Endothelial cell of hepatic sinusoid (primary cell): ENCODE measurements around the gene KSR1.

Source experiments
- in situ Hi-C: cut with HindIII; loops from 2 replicates; pipeline ENCODE4 v1.10.0; 2017; ENCODE audit warnings: low sequenced_read_pairs

KSR1 gene

GRCh38 chr17:27565874-27566670 is 109.8 kb downstream of the KSR1 start:
- in situ Hi-C loops, result no loop called here

DNA sequence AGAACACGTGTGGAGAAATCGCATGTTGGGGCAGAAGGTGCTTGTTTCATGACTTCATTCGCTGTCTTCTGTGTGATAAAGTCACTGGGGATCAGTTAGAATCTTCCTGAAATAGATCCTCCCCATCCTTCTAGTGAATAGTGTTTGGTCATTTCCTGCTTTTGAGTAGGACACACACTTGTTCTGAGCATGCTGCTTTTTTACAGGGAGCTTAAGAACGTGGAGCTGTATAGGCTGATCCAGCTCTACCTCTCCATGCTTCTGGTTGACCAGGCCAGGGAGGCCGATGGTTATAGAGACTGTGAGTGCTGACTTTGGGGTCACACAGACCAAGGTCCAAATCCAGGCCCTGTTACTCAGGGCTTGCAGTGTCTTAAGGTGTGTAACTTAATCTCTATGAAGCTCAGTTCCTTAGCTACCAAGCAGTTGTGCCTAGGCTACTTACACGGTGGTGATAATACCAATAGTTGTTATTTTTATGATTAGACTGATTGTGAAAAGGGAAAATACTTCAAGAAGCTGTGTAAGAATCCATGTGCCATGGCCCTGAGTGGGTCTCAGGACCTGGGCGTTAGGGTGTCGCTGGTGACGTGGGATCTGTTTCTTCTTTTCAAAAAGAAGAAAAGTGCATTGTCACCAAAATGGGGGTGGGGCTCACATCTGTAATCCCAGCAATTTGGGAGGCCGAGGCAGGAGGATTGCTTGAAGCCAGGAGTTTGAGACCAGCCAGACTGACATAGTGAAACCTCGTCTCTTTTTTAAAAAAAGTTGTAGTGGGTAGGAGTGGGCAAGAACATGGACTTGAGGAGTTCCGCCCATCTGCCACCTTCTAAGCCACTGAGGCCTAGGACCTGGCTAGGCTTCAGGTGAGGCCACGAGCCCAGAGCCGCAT is 110.7 kb downstream of the KSR1 start:
- in situ Hi-C loops, result no loop called here

DNA sequence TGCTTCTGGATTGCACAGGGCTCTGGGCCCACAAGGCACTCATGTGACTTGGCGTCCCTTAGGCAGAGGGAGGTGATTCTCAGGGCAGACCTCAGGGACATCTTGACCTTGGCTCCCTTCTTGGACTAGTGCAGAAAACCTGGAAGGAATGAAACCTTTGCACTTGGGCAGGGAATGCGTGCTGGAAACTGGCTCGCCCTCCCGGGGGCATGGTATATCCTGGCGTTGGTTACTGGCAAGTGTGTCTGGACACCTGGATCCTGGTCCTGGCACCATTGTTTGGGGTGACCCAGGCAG is 111.3 kb downstream of the KSR1 start:
- in situ Hi-C loops, result no loop called here

DNA sequence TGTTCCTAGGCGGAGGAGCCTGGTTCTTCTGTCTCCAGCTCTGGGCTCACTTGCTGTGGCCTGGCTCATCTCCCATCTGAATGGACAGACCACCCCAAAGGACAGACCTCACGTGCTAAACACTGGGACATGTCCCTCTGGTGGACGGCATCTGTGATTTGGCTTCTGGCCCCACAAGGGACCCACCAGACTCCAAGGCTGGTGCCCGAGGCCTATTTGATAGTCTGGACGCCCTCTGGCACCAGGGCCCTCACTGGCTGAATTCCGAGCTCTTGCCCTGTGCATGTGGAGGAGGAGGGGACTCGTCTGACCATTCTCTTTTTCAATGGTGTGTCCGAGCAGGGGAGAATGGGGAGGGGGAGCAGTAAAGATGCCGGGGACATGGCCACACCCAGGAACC is 112.0 kb downstream of the KSR1 start:
- in situ Hi-C loops, result no loop called here

GRCh38 chr17:27568811-27569210 is 112.6 kb downstream of the KSR1 start:
- in situ Hi-C loops, result no loop called here

DNA sequence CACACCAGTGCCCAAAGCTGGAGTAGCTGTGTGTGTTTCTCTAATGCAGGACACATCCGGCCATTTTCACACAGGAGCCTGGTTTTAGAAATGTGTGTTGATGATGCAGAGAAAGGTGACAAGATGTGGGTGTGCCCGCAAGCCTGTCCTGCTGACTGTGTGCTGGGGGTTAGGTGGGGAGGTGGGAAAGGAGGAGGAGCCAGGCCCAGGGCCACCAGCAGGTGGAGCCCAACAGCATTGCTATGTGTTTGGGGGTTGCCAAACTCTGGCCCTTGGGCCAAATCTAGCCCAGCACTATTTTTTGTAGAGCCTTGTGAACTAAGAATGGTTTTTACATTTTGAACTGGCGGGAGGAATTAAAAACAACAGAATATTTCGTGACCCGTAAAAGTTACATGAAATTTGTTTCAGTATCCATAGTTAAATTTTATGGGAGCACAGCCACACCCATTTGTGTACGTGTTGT is 113.0 kb downstream of the KSR1 start:
- in situ Hi-C loops, result no loop called here

DNA sequence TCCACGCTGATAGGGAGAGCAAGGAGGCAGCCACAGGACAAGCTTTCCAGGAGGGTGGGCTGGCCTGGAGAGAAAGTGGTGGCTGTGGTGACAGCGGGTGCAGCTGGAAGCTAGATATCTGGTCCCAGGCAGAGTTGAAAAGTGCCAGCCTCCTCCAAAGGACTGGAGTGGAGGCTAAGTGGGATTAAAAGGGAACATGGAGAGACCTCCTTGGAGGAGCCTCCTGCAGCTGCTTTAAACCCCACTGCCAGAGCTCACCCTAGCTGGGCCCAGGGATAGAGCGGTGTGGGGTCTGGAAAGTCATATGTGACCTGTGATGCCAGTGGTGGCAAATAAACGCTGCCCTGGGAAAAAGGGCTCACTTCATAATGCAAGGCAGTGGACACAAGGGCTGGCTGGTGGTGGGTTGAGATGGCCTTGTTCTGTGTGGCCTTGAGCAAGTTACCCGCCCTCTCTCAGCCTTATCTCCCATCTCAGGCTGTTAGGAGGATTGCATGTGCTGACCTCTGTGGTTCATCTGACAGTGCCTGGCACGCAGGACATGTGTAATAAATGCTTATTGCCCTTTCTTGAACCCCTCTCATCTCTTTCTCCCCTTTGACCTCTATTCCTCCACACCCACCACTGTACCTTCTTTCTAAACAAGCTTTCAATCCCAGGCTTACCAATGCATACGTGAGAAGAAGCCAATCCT is 113.8 kb downstream of the KSR1 start:
- in situ Hi-C loops, result loop anchor here (5.0 kb wide), 1 partner anchor 58 kb away; no protein-coding TSS in a partner anchor

DNA sequence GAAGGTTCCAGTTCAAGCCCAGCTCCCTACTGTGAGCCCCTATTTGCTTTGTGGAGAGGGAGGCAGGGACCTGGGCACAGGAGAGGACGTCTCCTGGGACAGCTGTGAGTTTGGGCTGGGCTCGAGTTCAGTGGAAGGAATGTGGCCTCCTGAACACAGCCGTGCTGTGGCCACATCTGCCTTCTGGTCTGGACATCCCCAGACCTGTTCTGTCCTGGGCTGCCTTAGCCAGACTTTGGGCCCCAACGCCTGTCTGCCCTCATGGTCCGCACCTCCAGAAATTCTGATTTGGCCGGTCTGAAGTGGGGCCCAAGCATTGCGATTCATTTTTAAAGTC is 114.3 kb downstream of the KSR1 start:
- in situ Hi-C loops, result loop anchor here (5.0 kb wide), 1 partner anchor 58 kb away; no protein-coding TSS in a partner anchor

GRCh38 chr17:27571563-27572352 is 115.5 kb downstream of the KSR1 start:
- in situ Hi-C loops, result loop anchor here (5.0 kb wide), 1 partner anchor 59 kb away; no protein-coding TSS in a partner anchor

DNA sequence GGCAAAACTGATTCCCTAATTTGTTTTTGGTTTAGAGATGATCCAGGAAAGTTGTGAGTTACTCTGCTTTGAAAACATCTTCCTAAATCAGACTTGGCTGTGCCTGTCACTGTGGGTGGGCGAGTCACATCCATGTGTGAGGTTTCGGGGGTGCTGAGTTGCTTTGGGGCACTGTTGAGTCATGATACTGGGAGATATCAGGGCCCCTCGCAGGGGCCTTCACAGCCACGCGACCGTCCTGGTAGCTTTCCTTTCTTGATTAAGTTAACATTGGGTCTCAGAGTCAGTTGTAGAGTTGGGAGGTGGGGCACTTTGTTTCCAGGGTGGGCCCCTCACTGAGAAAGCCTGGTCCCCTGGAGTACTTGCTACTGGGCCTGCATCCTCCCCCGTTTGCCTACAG is 116.4 kb downstream of the KSR1 start:
- in situ Hi-C loops, result loop anchor here (5.0 kb wide), 1 partner anchor 60 kb away; no protein-coding TSS in a partner anchor

- in situ Hi-C loops, result loop anchor here (5.0 kb wide), 1 partner anchor 61 kb away; no protein-coding TSS in a partner anchor
Observed at GRCh38 chr17:27573548-27573947, 117.3 kb downstream of the KSR1 start.

DNA sequence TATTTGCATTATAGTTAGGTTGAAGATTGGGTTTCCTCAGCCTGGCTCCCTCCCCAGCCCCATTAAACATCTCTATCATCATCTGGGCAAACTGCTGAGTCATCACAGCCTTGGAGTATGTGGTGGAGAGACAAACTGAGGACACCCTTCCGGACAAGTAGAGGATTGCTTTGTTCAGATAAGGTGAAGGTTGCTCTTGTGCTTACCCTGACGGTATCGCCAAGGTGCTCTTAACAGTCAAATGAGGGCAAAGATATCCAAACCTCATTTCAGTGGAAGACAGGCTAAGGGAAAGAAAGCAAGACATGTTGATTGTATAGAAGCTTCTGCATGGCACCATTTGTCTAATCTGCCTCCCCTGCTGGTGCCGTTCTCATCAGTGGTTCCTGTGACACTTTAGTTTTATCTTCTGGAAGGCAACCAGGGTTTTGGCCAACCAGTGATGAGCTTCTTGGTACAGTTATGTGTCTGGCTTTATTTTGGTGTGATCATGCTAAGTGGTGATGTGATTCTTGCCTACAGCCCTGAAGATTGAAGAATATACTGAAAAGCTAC is 117.8 kb downstream of the KSR1 start:
- in situ Hi-C loops, result loop anchor here (5.0 kb wide), 1 partner anchor 62 kb away; no protein-coding TSS in a partner anchor

DNA sequence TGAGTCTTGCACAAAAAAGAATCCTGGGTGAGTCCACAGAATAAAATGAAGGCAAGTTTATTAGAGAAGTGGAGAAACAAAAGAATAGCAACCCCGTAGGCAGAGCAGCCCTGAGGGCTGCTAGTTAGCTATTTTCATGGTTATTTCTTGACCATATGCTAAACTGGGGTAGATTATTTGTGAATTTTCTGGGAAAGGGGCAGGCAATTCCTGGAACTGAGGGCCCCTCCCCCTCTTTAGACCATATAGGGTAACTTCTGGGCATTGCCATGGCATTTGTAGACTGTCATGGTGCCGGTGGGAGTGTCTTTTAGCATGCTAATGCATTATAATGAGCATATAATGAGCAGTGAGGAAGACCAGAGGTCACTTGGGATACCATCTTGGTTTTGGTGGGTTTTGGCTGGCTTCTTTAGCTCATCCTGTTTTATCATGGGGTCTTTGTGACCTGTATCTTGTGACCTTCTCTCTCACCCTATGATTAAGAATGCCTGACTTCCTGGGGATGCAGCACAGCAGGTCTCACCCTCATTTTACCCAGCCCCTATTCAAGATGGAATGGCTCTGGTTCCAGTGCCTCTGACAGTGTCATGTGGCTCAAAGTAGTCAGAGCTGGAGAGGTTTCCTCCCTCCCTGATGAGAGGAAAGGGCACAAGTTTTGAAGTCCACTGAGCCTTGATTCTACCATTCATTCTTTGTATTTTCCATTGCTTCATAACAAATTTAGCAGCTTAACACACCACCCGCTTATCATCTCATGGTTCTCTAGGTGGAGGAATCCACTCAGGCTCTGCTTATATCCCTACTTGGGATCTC is 119.1 kb downstream of the KSR1 start:
- in situ Hi-C loops, result loop anchor here (25.0 kb wide), 1 partner anchor 338 kb away; no protein-coding TSS in a partner anchor

DNA sequence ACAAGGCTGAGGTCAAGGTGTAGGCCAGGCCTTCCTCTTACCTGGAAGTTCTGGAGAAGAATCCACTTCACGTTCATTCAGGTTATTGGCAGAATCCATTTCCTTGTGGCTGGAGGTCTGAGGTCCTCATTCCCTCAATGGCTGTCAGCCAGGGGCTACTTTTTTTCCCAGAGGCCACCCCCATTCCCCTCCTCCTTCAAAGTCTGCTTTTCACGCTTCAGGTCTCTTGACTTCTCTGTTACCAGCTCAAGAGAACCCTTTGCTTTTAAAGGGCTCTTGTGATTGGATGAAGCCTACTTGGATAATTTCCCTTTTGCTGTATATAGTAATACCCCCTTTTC is 119.6 kb downstream of the KSR1 start:
- in situ Hi-C loops, result loop anchor here (25.0 kb wide), 1 partner anchor 339 kb away; no protein-coding TSS in a partner anchor

DNA sequence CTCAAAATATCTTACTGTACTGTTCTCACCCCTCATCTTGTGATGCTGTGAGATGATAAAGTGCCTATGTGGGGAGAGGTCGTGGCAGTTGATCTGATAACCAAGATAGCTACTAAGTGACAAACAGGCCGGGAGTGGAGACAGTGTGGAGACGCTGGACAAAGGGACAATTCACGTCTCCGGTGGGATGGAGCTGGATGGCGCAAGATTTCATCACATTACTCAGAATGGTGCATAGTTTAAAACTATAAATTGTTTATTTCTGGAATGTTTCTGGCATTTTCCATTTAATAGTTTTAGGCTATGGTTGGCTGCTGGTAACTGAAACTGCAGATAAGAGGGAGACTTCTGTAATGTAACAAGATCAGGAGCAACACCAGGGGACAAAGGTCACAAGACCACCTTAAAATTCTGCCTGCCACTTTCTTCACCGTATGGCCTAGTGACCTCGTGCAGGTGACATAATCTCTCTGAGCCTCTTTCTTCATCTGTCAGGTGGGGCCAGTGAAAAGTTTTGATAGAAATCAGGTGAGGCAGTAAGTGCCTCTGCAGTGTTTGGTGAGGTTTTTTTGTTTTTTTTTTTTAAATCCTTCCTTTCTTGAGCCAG is 120.3 kb downstream of the KSR1 start:
- in situ Hi-C loops, result loop anchor here (25.0 kb wide), 1 partner anchor 339 kb away; no protein-coding TSS in a partner anchor

DNA sequence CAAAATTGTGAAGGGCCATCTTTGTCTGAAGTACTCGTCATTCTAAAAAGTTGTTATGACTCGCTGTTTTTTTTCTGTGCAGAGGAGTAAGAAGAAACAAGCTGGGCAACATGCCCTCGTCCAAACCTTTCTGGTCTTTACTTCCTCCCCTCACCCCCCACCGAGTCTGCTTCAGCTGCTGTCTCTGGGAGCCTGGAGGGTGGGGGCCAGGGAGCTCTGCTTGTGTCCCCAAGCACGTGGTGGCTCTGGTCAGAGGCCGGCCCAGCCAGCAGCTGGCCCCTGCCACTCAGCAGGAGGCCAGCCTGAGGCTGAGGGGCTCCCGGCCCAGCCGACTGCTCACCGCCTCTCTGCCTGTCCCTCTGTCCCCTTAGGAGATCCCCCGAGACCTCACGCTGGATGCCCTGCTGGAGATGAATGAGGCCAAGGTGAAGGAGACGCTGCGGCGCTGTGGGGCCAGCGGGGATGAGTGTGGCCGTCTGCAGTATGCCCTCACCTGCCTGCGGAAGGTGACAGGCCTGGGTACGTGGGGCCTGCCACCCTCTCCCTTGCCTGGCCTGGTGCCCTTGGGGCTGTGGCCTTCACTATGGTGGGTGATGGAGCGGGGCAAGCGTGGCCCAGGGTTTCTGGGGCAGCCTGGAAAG is 121.0 kb downstream of the KSR1 start:
- in situ Hi-C loops, result loop anchor here (25.0 kb wide), 1 partner anchor 340 kb away; no protein-coding TSS in a partner anchor

- in situ Hi-C loops, result loop anchor here (25.0 kb wide), 1 partner anchor 341 kb away; no protein-coding TSS in a partner anchor
Observed at GRCh38 chr17:27577884-27578717, 121.9 kb downstream of the KSR1 start.
